Neural cell (in vitro differentiated cells): Measurements from ENCODE around the gene MEDAG. TPM values are rescaled to one million over a fixed set of nuclear protein-coding genes. Genes with fewer than 3 reads are reported as not detected.

Experiments used
- H2AFZ ChIP-seq: fragments of 200-600, 300-800 bp; sonication (generic), shearing (Covaris generic); 2 replicates; pipeline ENCODE4 v1.6.0; 2014; ENCODE audit warnings: low read depth, mild to moderate bottlenecking, antibody characterized with exemption, low read length, moderate library complexity
- H3F3A ChIP-seq: fragments of 200-600 bp; shearing (Covaris generic); 2 replicates; pipeline ENCODE4 v1.6.1; 2016; ENCODE audit warnings: mild to moderate bottlenecking, moderate library complexity, mixed read lengths, antibody characterized with exemption, low read length; ENCODE audit not compliant: insufficient read depth, poor library complexity, severe bottlenecking
- H3K27ac ChIP-seq: fragments of 200-600, 300-800 bp; sonication (generic), shearing (Covaris generic); 2 replicates; pipeline ENCODE4 v1.5.1; 2014; ENCODE audit warnings: mild to moderate bottlenecking, low read length, moderate library complexity
- H3K27me3 ChIP-seq: fragments of 300-800, 200-600 bp; sonication (generic), shearing (Covaris generic); 2 replicates; pipeline ENCODE4 v1.6.0; 2014; ENCODE audit warnings: mild to moderate bottlenecking, low read depth, low read length, moderate library complexity; ENCODE audit not compliant: insufficient read depth
- H3K36me3 ChIP-seq: fragments of 300-800, 200-600 bp; sonication (generic), shearing (Covaris generic); 2 replicates; pipeline ENCODE4 v1.5.1; 2014; ENCODE audit warnings: mild to moderate bottlenecking, antibody characterized with exemption, low read length, moderate library complexity; ENCODE audit not compliant: insufficient read depth
- H3K4me2 ChIP-seq: fragments of 300-800, 200-600 bp; sonication (generic), shearing (Covaris generic); 2 replicates; pipeline ENCODE4 v1.6.0; 2014; ENCODE audit warnings: mild to moderate bottlenecking, low read length
- H3K4me3 ChIP-seq: fragments of 300-800, 200-600 bp; sonication (generic), shearing (Covaris generic); 2 replicates; pipeline ENCODE4 v1.5.1; 2014; ENCODE audit warnings: mild to moderate bottlenecking, low read length, moderate library complexity
- H3K79me2 ChIP-seq: fragments of 200-600 bp; shearing (Covaris generic); replicated peaks from 2 replicates; pipeline ENCODE4 v1.6.0; 2014; ENCODE audit warnings: mild to moderate bottlenecking, low read length, moderate library complexity; ENCODE audit not compliant: insufficient read depth
- H3K9ac ChIP-seq: fragments of 300-800, 200-600 bp; sonication (generic), shearing (Covaris generic); 2 replicates; pipeline ENCODE4 v1.6.1; 2016; ENCODE audit warnings: mild to moderate bottlenecking, low read length, mixed read lengths
- H3K9me2 ChIP-seq: fragments of 200-600 bp; shearing (Covaris generic); 2 replicates; pipeline ENCODE4 v1.6.1; 2016; ENCODE audit warnings: mild to moderate bottlenecking, low read length, mixed read lengths; ENCODE audit not compliant: insufficient read depth
- H3K9me3 ChIP-seq: fragments of 200-600, 300-800 bp; sonication (generic), shearing (Covaris generic); 2 replicates; pipeline ENCODE4 v1.6.1; 2016; ENCODE audit warnings: mild to moderate bottlenecking, mixed run types, low read length, moderate library complexity, mixed read lengths
- H4K20me1 ChIP-seq: fragments of 200-600 bp; shearing (Covaris generic); 2 replicates; pipeline ENCODE4 v1.6.1; 2016; ENCODE audit warnings: mild to moderate bottlenecking, mixed run types; ENCODE audit not compliant: insufficient read depth
- EP300 ChIP-seq: fragments of 450-650 bp; conservative IDR thresholded peaks from 2 replicates; pipeline ENCODE4 v1.6.1; 2014; ENCODE audit warnings: antibody characterized with exemption, mild to moderate bottlenecking, moderate library complexity; ENCODE audit not compliant: poor library complexity, severe bottlenecking
- EZH2 ChIP-seq: fragments of 200-600, 300-800 bp; shearing (Covaris generic), sonication (generic); IDR thresholded peaks from 2 replicates; pipeline ENCODE4 v1.6.1; 2014; ENCODE audit warnings: antibody characterized with exemption, low read length, borderline replicate concordance, mild to moderate bottlenecking; ENCODE audit not compliant: insufficient read depth, poor library complexity, severe bottlenecking
- MXI1 ChIP-seq: fragments of 450-650 bp; conservative IDR thresholded peaks from 2 replicates; pipeline ENCODE4 v1.6.1; 2014; ENCODE audit warnings: antibody characterized with exemption, mild to moderate bottlenecking; ENCODE audit not compliant: poor library complexity, severe bottlenecking
- polyA plus RNA-seq: library from polyadenylated mRNA; depleted of rRNA; stranded (reverse); fragments of >200 nt; gene quantifications from 2 replicates; pipeline ENCODE4 v1.2.3, GENCODE V29; 2014
- TF ChIP-seq, protein P1 (sequence below): fragments of 450-650 bp; IDR thresholded peaks from 2 replicates; pipeline ENCODE4 v1.5.1; 2014; ENCODE audit warnings: antibody characterized with exemption, mild to moderate bottlenecking, moderate library complexity; ENCODE audit not compliant: poor library complexity, severe bottlenecking
- TF ChIP-seq, protein P2 (sequence below): IDR thresholded peaks from 2 replicates; pipeline ENCODE4 v1.6.1; 2012; ENCODE audit warnings: borderline replicate concordance

The MEDAG gene
- polyA plus RNA-seq, 1 donor from 2014 or later = not detected

DNA sequence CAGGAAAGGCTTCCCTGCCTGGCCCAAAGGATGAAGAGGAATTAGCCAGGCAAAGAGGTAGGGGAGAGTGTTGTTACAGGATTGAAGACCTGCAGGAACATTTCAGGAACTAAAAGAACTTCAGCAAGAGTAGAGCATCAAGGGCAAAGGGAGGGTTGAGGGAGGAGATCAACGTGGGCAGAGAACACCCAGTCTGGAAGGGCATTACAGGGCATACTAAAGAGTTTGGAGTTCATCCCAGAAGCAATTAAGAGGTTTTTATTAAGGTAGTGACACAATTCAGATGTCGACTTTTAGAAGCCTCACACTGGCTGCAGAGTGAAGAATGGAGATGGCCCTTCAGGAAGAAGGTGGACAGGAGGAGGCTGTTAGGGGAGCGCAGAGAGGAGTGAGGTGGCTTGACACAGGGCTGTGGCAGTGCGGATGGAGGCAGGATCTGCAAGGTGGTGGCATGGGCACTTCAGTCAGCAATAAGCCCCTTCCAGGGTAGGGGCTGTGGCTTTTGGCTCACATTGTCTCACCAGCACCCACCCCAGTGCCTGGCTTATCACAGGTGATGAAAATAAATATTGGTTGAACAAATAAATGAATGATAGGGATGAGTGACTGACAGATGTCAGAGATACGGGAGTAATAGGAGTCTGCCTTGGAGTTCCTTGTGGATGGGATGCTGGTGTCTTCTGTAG is 51.3 kb downstream of the MEDAG start:
- Histone ChIP-seq H3K27me3 (no peaks in the 10 kb centered on the region), H2AFZ (no peak overlapping the region), H3F3A (no peaks in the 10 kb centered on the region), H3K4me2 (no peak overlapping the region), H3K27ac (no peak overlapping the region), H4K20me1 (no peaks in the 10 kb centered on the region), H3K9ac (no peak overlapping the region), H3K9me3 (no peaks in the 10 kb centered on the region), H3K4me3 (no peak overlapping the region), H3K9me2 (no peaks in the 10 kb centered on the region), H3K36me3 (no peaks in the 10 kb centered on the region), H3K79me2 (no peaks in the 10 kb centered on the region)
- TF ChIP-seq, protein P1, sequence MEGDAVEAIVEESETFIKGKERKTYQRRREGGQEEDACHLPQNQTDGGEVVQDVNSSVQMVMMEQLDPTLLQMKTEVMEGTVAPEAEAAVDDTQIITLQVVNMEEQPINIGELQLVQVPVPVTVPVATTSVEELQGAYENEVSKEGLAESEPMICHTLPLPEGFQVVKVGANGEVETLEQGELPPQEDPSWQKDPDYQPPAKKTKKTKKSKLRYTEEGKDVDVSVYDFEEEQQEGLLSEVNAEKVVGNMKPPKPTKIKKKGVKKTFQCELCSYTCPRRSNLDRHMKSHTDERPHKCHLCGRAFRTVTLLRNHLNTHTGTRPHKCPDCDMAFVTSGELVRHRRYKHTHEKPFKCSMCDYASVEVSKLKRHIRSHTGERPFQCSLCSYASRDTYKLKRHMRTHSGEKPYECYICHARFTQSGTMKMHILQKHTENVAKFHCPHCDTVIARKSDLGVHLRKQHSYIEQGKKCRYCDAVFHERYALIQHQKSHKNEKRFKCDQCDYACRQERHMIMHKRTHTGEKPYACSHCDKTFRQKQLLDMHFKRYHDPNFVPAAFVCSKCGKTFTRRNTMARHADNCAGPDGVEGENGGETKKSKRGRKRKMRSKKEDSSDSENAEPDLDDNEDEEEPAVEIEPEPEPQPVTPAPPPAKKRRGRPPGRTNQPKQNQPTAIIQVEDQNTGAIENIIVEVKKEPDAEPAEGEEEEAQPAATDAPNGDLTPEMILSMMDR = no peak
- no peak for TF ChIP-seq EZH2
- TF ChIP-seq, protein P2, sequence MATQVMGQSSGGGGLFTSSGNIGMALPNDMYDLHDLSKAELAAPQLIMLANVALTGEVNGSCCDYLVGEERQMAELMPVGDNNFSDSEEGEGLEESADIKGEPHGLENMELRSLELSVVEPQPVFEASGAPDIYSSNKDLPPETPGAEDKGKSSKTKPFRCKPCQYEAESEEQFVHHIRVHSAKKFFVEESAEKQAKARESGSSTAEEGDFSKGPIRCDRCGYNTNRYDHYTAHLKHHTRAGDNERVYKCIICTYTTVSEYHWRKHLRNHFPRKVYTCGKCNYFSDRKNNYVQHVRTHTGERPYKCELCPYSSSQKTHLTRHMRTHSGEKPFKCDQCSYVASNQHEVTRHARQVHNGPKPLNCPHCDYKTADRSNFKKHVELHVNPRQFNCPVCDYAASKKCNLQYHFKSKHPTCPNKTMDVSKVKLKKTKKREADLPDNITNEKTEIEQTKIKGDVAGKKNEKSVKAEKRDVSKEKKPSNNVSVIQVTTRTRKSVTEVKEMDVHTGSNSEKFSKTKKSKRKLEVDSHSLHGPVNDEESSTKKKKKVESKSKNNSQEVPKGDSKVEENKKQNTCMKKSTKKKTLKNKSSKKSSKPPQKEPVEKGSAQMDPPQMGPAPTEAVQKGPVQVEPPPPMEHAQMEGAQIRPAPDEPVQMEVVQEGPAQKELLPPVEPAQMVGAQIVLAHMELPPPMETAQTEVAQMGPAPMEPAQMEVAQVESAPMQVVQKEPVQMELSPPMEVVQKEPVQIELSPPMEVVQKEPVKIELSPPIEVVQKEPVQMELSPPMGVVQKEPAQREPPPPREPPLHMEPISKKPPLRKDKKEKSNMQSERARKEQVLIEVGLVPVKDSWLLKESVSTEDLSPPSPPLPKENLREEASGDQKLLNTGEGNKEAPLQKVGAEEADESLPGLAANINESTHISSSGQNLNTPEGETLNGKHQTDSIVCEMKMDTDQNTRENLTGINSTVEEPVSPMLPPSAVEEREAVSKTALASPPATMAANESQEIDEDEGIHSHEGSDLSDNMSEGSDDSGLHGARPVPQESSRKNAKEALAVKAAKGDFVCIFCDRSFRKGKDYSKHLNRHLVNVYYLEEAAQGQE = no peak
- TF ChIP-seq EP300 = no peak
- no peak for TF ChIP-seq MXI1

DNA sequence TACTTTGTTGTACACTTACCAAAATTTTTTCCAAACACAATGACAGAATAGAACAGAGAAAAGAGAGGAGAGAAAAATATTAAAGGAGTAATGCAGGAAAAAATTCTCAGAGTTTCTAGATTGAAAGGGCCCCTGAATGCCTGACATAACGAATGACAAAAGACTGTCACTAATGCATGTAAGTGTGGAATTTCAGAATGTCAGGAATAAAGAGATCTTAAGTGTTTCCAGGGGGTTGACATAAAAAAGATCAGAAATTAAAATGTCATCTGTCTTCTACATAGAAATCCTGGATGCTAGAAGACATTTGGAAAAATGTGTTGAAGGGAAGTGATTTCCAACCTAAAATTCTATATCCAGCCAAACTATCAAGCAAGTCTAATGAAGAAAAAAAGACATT is 53.6 kb downstream of the MEDAG start:
- Histone ChIP-seq H3K27me3 (no peaks in the 10 kb centered on the region), H3F3A (no peaks in the 10 kb centered on the region), H3K27ac (no peak overlapping the region), H3K36me3 (no peaks in the 10 kb centered on the region), H3K9me3 (no peaks in the 10 kb centered on the region), H3K9ac (no peak overlapping the region), H3K4me3 (no peak overlapping the region), H3K79me2 (no peaks in the 10 kb centered on the region), H3K4me2 (no peak overlapping the region), H3K9me2 (no peaks in the 10 kb centered on the region), H4K20me1 (no peaks in the 10 kb centered on the region), H2AFZ (no peak overlapping the region)
- TF ChIP-seq, protein P1 = no peak
- peak; percentile 55 for TF ChIP-seq EP300
- TF ChIP-seq, protein P2 = peak; percentile 87
